Body of pancreas (tissue), 4 donors: Measurements from ENCODE around the gene OR11A1. TPM values are rescaled to one million over a fixed set of nuclear protein-coding genes. Genes with fewer than 3 reads are reported as not detected.
"Not testable (repeated sequence)": the region's sequence is repeated elsewhere in the genome, so short reads cannot be mapped to it uniquely, and the experiment has no call there.

Source experiments
- ATAC-seq: fragments of 150-250 bp; one replicate; pipeline ENCODE4 v1.9.1; 2016
- DNase-seq, 4 donors: peaks; one replicate each; pipeline ENCODE4 v3.0.0-alpha.2; 2019
- H3K27ac ChIP-seq, 4 donors: fragments of 200-600 bp; sonication (generic); 1 replicate in 3 of 4; 2 replicates in 1 of 4; pipeline versions ENCODE4 v1.5.1 to v1.6.1; 2016 to 2019; ENCODE audit warnings: mild to moderate bottlenecking in 1 of 4, mixed read lengths in 1 of 4, moderate library complexity in 1 of 4
- H3K27me3 ChIP-seq, 2 donors: fragments of 200-600 bp; sonication (generic); one replicate each; pipeline ENCODE4 v1.6.0; 2016; ENCODE audit warnings: mild to moderate bottlenecking in 1 of 2
- H3K36me3 ChIP-seq, 2 donors: fragments of 200-600 bp; sonication (generic); replicated peaks in 1 of 2; 2 replicates each; pipeline ENCODE4 v1.5.1; 2016; ENCODE audit warnings: low read depth in 2 of 2; ENCODE audit not compliant: insufficient read depth in 1 of 2
- H3K4me1 ChIP-seq: fragments of 200-600 bp; sonication (generic); one replicate; pipeline ENCODE4 v1.6.0; 2016
- H3K4me3 ChIP-seq, 2 donors: fragments of 200-600 bp; sonication (generic); 1 replicate in 1 of 2; 2 replicates in 1 of 2; pipeline ENCODE4 v1.5.1; 2016 to 2019
- H3K9me3 ChIP-seq, 3 donors: fragments of 200-600 bp; sonication (generic); 1 replicate in 2 of 3; 2 replicates in 1 of 3; pipeline ENCODE4 v1.5.1; 2016
- CTCF ChIP-seq, 7 experiments: fragments of 450-650 bp in 4 of 7; fragments of 200-600 bp in 3 of 7; sonication (generic) in 3 of 7; IDR thresholded peaks; one replicate each; pipeline ENCODE4 v1.5.1; 2016 to 2019; ENCODE audit warnings: antibody characterized with exemption in 7 of 7
- POLR2A ChIP-seq, 3 donors: fragments of 450-650 bp; IDR thresholded peaks; one replicate each; pipeline ENCODE4 v1.6.1; 2016; ENCODE audit warnings: antibody characterized with exemption in 3 of 3, mild to moderate bottlenecking in 2 of 3
- WGBS, 2 donors: methylation state at CpG; one replicate each; pipeline ENCODE4 v1.1.5; 2017; 5-methylcytosine and 5-hydroxymethylcytosine counted together
- intact Hi-C: fragments of 100-400 bp; cut with DNase I; formaldehyde crosslinking; loops from one replicate; pipeline ENCODE4 v1.15.1; 2023
- total RNA-seq, 2 donors: library from RNA; depleted of rRNA; stranded (reverse); fragments of >200 nt; gene quantifications; one replicate each; pipeline ENCODE4 v1.1.0, GENCODE V29; 2016

OR11A1 gene
- total RNA-seq, 2 donors from 2014 or later: not detected

GRCh38 chr6:29447670-29448069 lies 9.2 kb downstream of the OR11A1 start:
- no peak for TF ChIP-seq CTCF (IDR thresholded peaks at IDR 0.05)
- no peak for TF ChIP-seq POLR2A (IDR thresholded peaks at IDR 0.05)
- WGBS, 2 donors: 75 to 83% methylated on average over 1 of the region's 1 CpG
- Histone ChIP-seq H3K4me3 (no peak overlapping the region), H3K4me1 (no peaks in the 10 kb centered on the region), H3K9me3 (no peaks in the 10 kb centered on the region), H3K36me3 (no peaks in the 10 kb centered on the region), H3K27ac (no peak overlapping the region), H3K27me3 (no peaks in the 10 kb centered on the region)
- intact Hi-C loops: no loop called here
- no peak for DNase-seq
- no peak for ATAC-seq

- H3K4me1 ChIP-seq, H3K27me3 ChIP-seq, H3K4me3 ChIP-seq, H3K27ac ChIP-seq, H3K36me3 ChIP-seq, DNase-seq, H3K9me3 ChIP-seq, ATAC-seq, intact Hi-C loops: not testable (repeated sequence)
- WGBS, 2 donors: 75 to 76% methylated on average over 1 of the region's 1 CpG
Measured at GRCh38 chr6:29444031-29444430, 12.8 kb downstream of the OR11A1 start.

GRCh38 chr6:29442719-29443118 lies 14.2 kb downstream of the OR11A1 start:
- Histone ChIP-seq H3K4me3 (no peak overlapping the region), H3K27ac (no peak overlapping the region), H3K4me1 (no peaks in the 10 kb centered on the region), H3K9me3 (no peaks in the 10 kb centered on the region), H3K27me3 (no peaks in the 10 kb centered on the region), H3K36me3 (no peaks in the 10 kb centered on the region)
- 89 to 91% methylated on average over 1 of the region's 1 CpG for WGBS, 2 donors
- ATAC-seq (no peak), DNase-seq (no peak)
- intact Hi-C loops: no loop called here
- no peak for TF ChIP-seq POLR2A (IDR thresholded peaks at IDR 0.05)
- TF ChIP-seq CTCF (IDR thresholded peaks at IDR 0.05): no peak

GRCh38 chr6:29439006-29439405 lies 17.9 kb downstream of the OR11A1 start, which contains the start of gene OR10C1:
Gene OR10C1, plus strand, starts transcription at chr6:29439306. Its CDS starts 710 bp downstream, at chr6:29440016.
- Histone ChIP-seq H3K4me3 (no peak within 1 kb of the TSS), H3K27me3 (no peaks in the 10 kb centered on the region), H3K27ac (no peak within 1 kb of the TSS), H3K36me3 (no peaks in the 10 kb centered on the region), H3K9me3 (no peaks in the 10 kb centered on the region), H3K4me1 (no peaks in the 10 kb centered on the region)
- TF ChIP-seq CTCF (IDR thresholded peaks at IDR 0.05): no peak
- TF ChIP-seq POLR2A (IDR thresholded peaks at IDR 0.05): no peak
- no peak for ATAC-seq
- DNase-seq: no peak
- intact Hi-C loops: no loop called here

- ATAC-seq, H3K36me3 ChIP-seq, H3K27me3 ChIP-seq, H3K4me1 ChIP-seq, H3K9me3 ChIP-seq, DNase-seq, H3K27ac ChIP-seq, H3K4me3 ChIP-seq, intact Hi-C loops: not testable (repeated sequence)
- 75% methylated on average over 18 of the region's 18 CpGs for WGBS, 2 donors
Measured at GRCh38 chr6:29436730-29437129, 20.1 kb downstream of the OR11A1 start.

GRCh38 chr6:29426654-29427053 lies 30.2 kb downstream of the OR11A1 start:
- 73% methylated on average over 3 of the region's 3 CpGs for WGBS, 2 donors

More at GRCh38 chr6:29426654-29427053, 30.2 kb downstream of the OR11A1 start:
- Histone ChIP-seq H3K27me3 (no peaks in the 10 kb centered on the region), H3K4me3 (no peak overlapping the region), H3K9me3 (no peaks in the 10 kb centered on the region), H3K36me3 (no peaks in the 10 kb centered on the region), H3K4me1 (no peaks in the 10 kb centered on the region), H3K27ac (no peak overlapping the region)
- ATAC-seq: no peak
- intact Hi-C loops: no loop called here
- no peak for TF ChIP-seq CTCF (IDR thresholded peaks at IDR 0.05)
- no peak for TF ChIP-seq POLR2A (IDR thresholded peaks at IDR 0.05)
- DNase-seq: no peak
